ENCODE results near the gene ZNF133.
"Not testable (repeated sequence)": the region's sequence is repeated elsewhere in the genome, so short reads cannot be mapped to it uniquely, and the experiment has no call there.

Gene ZNF133
- 2.5 to 11.8 reads per million in 2 donors for total RNA-seq

GRCh38 chr20:18287915-18288748 lies at the start of gene ZNF133:
Gene ZNF133 (plus strand): TSS chr20:18288527. CDS start chr20:18305687, 17,160 bp downstream.
- peak; percentile 87 to 95 (median 94) for DNase-seq

GRCh38 chr20:18240997-18241396 lies 47.3 kb upstream of the ZNF133 start:
- no peak for DNase-seq

- DNase-seq, result no peak
These were observed 44.5 kb upstream of the ZNF133 start for GRCh38 chr20:18243802-18244201.

- DNase-seq, result not testable (repeated sequence)
These were observed 39.8 kb upstream of the ZNF133 start for GRCh38 chr20:18248545-18248944.

GRCh38 chr20:18250217-18250616 lies 38.1 kb upstream of the ZNF133 start:
- no peak for DNase-seq

- no peak for DNase-seq
These were observed 35.5 kb upstream of the ZNF133 start for GRCh38 chr20:18252597-18253451.

- DNase-seq, result no peak
These were observed 33.7 kb upstream of the ZNF133 start for GRCh38 chr20:18254615-18255014.

- DNase-seq, result no peak
These were observed 32.8 kb upstream of the ZNF133 start for GRCh38 chr20:18255526-18255925.

GRCh38 chr20:18256440-18257090 lies 31.8 kb upstream of the ZNF133 start:
- DNase-seq, result no peak

GRCh38 chr20:18258126-18258860 lies 30.0 kb upstream of the ZNF133 start:
- DNase-seq, result no peak

- DNase-seq, result no peak
These were observed 28.6 kb upstream of the ZNF133 start for GRCh38 chr20:18259730-18260129.

GRCh38 chr20:18263723-18264122 lies 24.6 kb upstream of the ZNF133 start:
- no peak for DNase-seq

- no peak for DNase-seq
These were observed 22.9 kb upstream of the ZNF133 start for GRCh38 chr20:18265441-18265840.

GRCh38 chr20:18266282-18266681 lies 22.0 kb upstream of the ZNF133 start:
- no peak for DNase-seq

- no peak for DNase-seq
These were observed 20.5 kb upstream of the ZNF133 start for GRCh38 chr20:18267815-18268214.

GRCh38 chr20:18271160-18271559 lies 17.2 kb upstream of the ZNF133 start:
- DNase-seq, result no peak

GRCh38 chr20:18272451-18272850 lies 15.9 kb upstream of the ZNF133 start:
- DNase-seq, result no peak

GRCh38 chr20:18273738-18274137 lies 14.6 kb upstream of the ZNF133 start:
- no peak for DNase-seq

- not testable (repeated sequence) for DNase-seq
These were observed 12.4 kb upstream of the ZNF133 start for GRCh38 chr20:18275960-18276359.

GRCh38 chr20:18276821-18277220 lies 11.5 kb upstream of the ZNF133 start:
- peak in 4 of 5 experiments; percentile 9 to 62 (median 22) for DNase-seq

- DNase-seq, result no peak
These were observed 9.1 kb upstream of the ZNF133 start for GRCh38 chr20:18279242-18279641.

GRCh38 chr20:18284805-18285533 lies 3.4 kb upstream of the ZNF133 start:
- DNase-seq, result no peak
